Pons (tissue), 1 donor: ENCODE results near the gene ZBTB48.
"Not testable (repeated sequence)": the region's sequence is repeated elsewhere in the genome, so short reads cannot be mapped to it uniquely, and the experiment has no call there.

Source experiments
- DNase-seq: peaks from one replicate; pipeline ENCODE4 v3.0.0-alpha.2; 2016; ENCODE audit warnings: low spot score

Gene ZBTB48

DNA sequence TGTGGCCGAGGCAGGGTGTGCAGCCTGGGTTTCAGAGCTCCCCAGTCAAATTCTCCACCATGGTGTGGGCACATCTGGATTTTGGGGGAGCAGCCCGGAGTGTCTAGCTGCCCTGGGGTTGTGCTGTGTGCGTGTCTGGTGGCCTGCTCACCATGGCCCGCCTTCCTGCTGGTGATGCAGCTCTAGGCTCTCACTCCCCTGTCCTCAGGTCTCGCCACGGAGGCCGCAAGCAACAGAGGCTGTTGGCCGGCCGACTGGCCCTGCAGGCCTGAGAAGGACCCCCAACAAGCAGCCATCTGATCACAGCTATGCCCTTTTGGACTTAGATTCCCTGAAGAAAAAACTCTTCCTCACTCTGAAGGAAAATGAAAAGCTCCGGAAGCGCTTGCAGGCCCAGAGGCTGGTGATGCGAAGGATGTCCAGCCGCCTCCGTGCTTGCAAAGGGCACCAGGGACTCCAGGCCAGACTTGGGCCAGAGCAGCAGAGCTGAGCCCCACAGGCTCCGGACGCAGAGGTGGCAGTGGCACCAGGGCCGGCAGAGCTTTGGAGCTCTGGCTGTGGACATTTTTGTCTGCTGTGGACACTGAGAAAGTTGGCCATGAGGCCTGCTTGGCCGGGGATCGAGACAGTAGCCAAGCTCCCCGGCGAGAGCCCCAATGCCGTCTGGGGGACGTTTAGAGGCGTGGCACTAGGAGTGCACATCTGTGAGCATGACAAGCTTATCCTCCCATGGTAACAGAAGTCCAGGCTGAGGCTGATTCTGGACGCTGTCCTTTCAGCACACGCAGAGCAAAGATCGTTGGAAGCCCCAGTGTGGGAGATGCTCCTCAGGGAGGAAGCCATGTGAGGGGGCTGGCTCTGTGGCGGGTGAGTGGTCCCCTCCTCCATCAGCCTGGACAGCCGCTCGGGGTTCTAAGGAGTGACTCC, 53.1 kb downstream of the ZBTB48 start:
- DNase-seq: no peak

DNA sequence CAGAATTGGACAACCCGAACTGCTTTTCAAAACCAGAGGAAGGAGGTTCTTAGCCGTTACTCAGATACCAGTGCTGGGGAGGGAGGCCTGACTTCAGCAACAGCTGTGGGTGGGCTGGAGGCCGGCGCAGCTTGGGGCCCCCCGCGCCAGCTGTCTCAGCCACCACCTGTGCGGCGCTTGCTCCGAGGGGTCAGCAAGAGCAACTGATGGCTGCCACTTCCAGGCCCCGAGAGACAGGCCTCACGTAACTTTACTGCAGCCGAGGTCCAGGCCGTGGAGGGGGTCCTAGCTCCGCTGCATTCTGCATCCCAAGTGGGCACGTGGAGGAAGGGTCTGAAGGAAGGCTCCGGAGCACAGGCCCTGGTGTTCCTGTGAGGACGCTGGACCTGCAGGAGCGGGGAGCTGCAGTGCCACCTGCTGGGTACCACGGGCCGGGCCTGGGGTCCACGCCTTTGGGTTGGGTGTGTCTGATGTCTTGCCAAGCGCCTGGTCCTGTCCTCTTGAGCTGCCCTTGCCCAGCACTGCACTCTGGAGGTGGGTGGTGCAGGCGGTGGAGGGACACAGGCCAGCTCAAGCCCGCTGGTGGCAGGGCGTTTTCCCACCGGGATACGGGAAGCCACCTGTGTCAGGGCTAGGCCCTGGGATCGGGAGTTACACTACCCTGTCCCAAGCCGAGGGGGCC, 54.7 kb downstream of the ZBTB48 start:
- DNase-seq: no peak

DNA sequence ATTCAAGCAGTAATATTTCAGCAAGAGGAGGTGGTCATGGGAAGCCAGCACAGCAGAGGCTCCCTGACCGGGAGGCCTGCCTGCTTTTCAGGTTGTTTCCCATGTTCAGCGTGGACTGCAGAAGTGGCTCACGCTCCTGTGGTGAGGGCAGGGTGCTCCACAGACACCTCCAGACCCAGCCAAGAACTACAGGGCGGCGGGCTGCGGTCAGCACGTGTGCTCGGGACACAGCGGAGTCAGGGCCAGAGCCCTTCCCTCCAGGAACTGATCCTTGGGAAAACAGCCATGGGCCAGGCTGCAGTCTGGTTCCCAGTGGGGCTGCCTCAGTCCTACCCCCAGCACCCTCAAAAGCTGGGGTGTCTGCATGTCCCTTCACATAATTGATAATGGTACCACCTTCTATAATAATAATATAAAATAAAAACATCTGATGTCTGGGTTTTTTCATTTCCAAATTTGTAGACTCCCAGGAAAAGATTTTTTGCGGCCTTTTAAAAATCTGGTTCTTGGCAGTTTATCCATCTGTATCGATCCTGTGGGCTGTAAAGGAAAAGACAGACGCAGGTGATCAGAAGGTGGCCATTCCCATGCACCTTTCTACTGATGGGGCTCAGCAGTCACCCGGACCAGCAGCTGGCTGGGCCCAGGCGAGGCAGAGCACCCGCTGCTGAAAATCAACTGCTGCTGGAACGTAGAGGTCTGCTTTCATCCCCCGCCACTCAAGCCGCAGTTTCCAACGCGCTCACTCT, 55.5 kb downstream of the ZBTB48 start:
- DNase-seq: no peak

DNA sequence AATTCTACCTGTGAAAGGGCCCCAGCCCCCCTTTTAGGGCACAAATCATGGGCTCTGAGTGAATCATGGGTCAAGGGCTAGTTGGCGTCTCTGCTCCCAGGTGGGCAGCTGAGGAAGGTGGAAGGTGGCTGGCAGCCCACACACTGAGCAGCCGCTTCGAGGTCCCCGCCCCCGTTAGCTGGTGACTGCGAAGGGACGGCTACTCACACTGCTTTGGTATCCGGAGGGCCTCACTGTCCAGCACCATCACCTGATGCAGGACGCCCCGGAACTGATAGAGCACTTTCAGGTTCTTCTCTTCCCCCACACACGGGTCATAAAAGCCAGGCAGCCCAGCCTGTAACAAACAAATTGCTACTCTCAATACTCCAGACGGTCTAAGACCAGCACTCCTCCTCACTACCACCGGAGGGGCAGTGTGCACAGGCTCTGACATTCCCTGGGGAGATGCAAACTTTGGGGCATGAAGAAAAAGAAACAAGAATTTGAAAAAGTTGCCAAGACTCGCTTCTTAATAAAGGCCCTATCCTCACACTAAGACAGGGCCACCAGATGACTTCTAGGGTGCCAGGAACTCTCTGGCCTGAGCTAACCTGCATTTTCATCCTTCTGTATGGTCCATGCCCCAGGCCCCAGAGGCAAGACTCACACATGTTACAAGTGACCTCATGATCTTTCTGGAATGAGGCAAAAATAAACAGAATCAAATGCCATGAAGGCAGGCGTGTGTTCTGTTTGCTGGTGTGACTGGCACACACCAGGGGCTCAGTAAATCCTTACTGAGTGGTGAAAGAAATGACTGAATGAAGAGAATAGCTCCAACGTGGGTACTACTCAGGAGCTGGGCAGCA, 56.3 kb downstream of the ZBTB48 start:
- no peak for DNase-seq

DNA sequence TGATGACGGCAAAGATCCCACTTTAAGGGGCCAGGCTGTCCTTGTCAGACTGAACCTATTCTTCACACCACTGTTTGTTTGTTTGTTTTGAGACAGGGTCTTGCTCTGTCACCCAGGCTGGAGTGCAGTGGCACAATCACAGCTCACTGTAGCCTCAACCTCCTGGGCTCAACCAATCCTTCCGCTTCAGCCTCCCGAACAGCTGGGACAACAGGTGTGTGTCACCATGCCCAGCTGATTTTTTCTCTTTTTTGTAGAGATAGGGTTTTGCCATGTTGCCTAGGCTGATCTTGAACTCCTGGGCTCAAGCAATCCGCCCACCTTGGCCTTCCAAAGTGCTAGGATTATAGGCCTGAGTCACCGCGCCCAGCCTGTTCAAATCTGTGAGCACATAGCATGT, 57.0 kb downstream of the ZBTB48 start:
- not testable (repeated sequence) for DNase-seq

DNA sequence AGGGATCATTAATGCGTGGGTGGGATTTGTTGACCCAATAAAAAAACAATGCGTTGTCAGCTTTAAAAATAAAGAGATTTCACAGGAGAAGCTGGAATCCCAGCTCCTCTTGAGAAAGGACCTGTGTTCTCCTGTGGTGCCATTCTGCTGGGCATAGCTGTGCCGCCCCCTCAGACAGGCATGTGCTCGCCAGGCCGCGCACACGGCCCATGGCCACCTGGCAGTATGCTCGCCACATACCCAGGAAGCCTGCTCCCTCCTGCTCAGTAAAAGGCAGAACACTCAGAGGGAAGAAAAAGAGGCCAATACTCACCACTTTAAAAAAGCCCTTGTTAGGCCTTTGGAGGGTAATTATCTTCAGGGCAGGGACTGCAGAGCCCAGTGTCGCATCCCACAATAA, 58.0 kb downstream of the ZBTB48 start:
- DNase-seq: no peak

DNA sequence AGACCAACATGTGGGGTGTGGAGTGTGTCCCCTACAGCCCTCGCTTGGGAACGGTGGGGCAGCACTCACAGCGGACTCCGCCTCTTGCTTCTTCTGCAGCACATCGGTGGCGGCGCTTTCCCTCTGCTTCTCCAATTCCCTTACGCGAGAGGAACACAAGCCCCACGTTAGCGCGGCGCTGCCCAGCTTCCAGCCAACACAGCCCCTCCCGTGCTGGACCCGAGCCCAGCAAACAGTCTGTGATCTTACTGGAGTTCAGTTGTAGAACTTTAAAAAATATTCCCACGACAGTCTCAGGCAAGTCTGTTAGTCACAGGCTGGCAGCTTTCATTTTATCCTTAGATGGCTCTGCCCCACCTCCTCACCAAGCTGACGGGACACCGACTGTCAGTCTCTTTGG, 58.4 kb downstream of the ZBTB48 start:
- no peak for DNase-seq
